ENCODE measurements around the gene UBE2V1.

- TF ChIP-seq, protein P1, sequence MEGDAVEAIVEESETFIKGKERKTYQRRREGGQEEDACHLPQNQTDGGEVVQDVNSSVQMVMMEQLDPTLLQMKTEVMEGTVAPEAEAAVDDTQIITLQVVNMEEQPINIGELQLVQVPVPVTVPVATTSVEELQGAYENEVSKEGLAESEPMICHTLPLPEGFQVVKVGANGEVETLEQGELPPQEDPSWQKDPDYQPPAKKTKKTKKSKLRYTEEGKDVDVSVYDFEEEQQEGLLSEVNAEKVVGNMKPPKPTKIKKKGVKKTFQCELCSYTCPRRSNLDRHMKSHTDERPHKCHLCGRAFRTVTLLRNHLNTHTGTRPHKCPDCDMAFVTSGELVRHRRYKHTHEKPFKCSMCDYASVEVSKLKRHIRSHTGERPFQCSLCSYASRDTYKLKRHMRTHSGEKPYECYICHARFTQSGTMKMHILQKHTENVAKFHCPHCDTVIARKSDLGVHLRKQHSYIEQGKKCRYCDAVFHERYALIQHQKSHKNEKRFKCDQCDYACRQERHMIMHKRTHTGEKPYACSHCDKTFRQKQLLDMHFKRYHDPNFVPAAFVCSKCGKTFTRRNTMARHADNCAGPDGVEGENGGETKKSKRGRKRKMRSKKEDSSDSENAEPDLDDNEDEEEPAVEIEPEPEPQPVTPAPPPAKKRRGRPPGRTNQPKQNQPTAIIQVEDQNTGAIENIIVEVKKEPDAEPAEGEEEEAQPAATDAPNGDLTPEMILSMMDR (conservative IDR thresholded peaks at IDR 0.05; ENCODE audit: low read depth, low read length), result no peak
- TF ChIP-seq EZH2 (IDR thresholded peaks at IDR 0.05; ENCODE audit: borderline replicate concordance, low read depth, low read length, poor library complexity, severe bottlenecking), result no peak
Observed at GRCh38 chr20:50057714-50058053, 55.3 kb downstream of the UBE2V1 start.
